ENCODE results near the gene IFT43.

The IFT43 gene

DNA sequence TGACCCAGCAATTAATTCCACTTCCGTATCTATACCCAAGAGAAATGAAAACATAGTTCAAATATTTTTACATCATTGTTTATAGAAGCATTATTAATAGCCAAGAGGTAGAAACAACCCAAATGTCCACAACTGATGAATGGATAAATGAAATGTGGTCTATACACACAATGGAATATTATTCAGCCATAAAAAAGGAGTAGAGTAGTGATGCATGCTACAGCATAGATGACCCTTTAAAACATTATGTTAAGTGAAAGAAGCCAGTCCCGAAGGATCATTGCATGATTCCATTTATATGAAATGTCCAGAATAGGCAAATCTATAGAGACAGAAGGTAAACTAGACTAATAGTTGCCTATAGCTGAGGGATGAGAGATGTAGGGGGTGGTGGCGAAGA lies 33.1 kb upstream of the IFT43 start:
- TF ChIP-seq TAF1 (IDR thresholded peaks at IDR 0.05; ENCODE audit: borderline replicate concordance, insufficient read depth, low read length): no peak
- TF ChIP-seq SIN3A (IDR thresholded peaks at IDR 0.05; ENCODE audit: borderline replicate concordance, insufficient read depth, low read length): no peak
- TF ChIP-seq POLR2AphosphoS5 (IDR thresholded peaks at IDR 0.05; ENCODE audit: low read depth, low read length): no peak
- TF ChIP-seq, protein P1, sequence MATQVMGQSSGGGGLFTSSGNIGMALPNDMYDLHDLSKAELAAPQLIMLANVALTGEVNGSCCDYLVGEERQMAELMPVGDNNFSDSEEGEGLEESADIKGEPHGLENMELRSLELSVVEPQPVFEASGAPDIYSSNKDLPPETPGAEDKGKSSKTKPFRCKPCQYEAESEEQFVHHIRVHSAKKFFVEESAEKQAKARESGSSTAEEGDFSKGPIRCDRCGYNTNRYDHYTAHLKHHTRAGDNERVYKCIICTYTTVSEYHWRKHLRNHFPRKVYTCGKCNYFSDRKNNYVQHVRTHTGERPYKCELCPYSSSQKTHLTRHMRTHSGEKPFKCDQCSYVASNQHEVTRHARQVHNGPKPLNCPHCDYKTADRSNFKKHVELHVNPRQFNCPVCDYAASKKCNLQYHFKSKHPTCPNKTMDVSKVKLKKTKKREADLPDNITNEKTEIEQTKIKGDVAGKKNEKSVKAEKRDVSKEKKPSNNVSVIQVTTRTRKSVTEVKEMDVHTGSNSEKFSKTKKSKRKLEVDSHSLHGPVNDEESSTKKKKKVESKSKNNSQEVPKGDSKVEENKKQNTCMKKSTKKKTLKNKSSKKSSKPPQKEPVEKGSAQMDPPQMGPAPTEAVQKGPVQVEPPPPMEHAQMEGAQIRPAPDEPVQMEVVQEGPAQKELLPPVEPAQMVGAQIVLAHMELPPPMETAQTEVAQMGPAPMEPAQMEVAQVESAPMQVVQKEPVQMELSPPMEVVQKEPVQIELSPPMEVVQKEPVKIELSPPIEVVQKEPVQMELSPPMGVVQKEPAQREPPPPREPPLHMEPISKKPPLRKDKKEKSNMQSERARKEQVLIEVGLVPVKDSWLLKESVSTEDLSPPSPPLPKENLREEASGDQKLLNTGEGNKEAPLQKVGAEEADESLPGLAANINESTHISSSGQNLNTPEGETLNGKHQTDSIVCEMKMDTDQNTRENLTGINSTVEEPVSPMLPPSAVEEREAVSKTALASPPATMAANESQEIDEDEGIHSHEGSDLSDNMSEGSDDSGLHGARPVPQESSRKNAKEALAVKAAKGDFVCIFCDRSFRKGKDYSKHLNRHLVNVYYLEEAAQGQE (IDR thresholded peaks at IDR 0.05; ENCODE audit: insufficient read depth in 1 of 2, low read depth in 2 of 2, low read length in 2 of 2): no peak
- no peak for TF ChIP-seq FOXP2 (optimal IDR thresholded peaks at IDR 0.05; ENCODE audit: borderline replicate concordance, extremely low read depth, extremely low read length, insufficient read depth)

DNA sequence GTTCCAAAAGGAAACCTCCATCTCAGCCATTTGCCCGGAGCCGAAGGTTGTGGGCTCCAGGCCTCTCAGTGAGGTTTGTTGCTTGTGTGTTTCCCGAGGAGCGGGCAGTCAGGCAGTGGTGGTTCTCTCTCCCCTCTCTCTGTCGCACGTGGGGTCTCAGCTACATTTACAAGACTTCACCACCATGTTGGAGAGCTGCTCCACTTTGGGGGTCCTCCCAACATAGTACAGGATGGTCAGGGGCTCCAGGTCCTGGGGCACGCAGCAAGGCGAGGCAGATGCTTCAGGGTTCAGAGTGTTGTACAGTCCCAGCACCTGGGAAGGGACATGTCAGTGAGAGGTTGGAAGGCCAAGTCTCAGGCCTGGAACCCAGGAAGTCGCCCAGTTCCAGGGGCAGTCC lies 26.5 kb upstream of the IFT43 start:
- TF ChIP-seq TAF1 (IDR thresholded peaks at IDR 0.05; ENCODE audit: borderline replicate concordance, insufficient read depth, low read length) (no peak), POLR2AphosphoS5 (IDR thresholded peaks at IDR 0.05; ENCODE audit: low read depth, low read length) (no peak), FOXP2 (optimal IDR thresholded peaks at IDR 0.05; ENCODE audit: borderline replicate concordance, extremely low read depth, extremely low read length, insufficient read depth) (no peak), SIN3A (IDR thresholded peaks at IDR 0.05; ENCODE audit: borderline replicate concordance, insufficient read depth, low read length) (no peak)
- TF ChIP-seq, protein P1 (IDR thresholded peaks at IDR 0.05; ENCODE audit: insufficient read depth in 1 of 2, low read depth in 2 of 2, low read length in 2 of 2): no peak

DNA sequence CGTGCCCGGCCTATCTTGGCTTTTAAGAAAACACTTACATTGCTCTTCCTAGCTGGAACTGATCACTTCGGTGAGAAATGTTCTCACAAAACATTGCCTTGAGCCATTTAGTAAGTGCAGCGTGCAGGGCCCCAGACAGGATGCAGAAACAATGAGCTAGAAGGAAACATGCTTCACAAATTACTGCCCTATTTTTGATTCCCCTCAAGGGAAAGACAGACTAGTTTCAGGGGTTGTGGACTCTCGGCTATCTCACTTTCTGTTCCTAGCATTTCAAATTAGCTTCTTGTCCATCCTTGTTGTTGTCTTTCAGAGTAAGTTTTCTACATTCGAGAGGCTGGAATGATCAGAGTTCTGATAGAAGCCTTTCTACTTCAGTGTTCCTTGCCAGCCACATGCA lies 25.3 kb upstream of the IFT43 start:
- TF ChIP-seq SIN3A (IDR thresholded peaks at IDR 0.05; ENCODE audit: borderline replicate concordance, insufficient read depth, low read length) (no peak), FOXP2 (optimal IDR thresholded peaks at IDR 0.05; ENCODE audit: borderline replicate concordance, extremely low read depth, extremely low read length, insufficient read depth) (no peak), TAF1 (IDR thresholded peaks at IDR 0.05; ENCODE audit: borderline replicate concordance, insufficient read depth, low read length) (no peak), POLR2AphosphoS5 (IDR thresholded peaks at IDR 0.05; ENCODE audit: low read depth, low read length) (no peak)
- TF ChIP-seq, protein P1 (IDR thresholded peaks at IDR 0.05; ENCODE audit: insufficient read depth in 1 of 2, low read depth in 2 of 2, low read length in 2 of 2): no peak

DNA sequence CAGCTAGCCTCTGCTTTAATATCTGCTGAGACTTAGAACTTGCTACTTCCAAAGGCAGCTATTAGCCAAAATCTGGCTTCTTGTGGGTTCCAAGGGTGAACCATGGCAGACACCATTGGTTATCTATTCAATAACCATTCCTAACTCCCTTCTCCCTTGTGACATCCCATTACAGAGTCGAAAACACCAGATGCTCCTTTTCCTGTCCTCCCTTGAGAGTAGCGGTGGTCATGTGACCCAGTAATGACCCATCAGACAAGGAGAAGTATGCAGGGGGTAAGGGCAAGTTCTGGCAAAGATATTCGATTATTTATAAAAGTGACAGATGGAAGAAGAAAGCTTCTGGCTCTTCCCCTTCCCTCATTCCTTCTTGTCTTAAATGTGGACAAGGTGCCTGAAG lies 23.9 kb upstream of the IFT43 start:
- TF ChIP-seq SIN3A (IDR thresholded peaks at IDR 0.05; ENCODE audit: borderline replicate concordance, insufficient read depth, low read length): no peak
- TF ChIP-seq TAF1 (IDR thresholded peaks at IDR 0.05; ENCODE audit: borderline replicate concordance, insufficient read depth, low read length): no peak
- no peak for TF ChIP-seq FOXP2 (optimal IDR thresholded peaks at IDR 0.05; ENCODE audit: borderline replicate concordance, extremely low read depth, extremely low read length, insufficient read depth)
- TF ChIP-seq, protein P1 (IDR thresholded peaks at IDR 0.05; ENCODE audit: insufficient read depth in 1 of 2, low read depth in 2 of 2, low read length in 2 of 2): no peak
- no peak for TF ChIP-seq POLR2AphosphoS5 (IDR thresholded peaks at IDR 0.05; ENCODE audit: low read depth, low read length)

DNA sequence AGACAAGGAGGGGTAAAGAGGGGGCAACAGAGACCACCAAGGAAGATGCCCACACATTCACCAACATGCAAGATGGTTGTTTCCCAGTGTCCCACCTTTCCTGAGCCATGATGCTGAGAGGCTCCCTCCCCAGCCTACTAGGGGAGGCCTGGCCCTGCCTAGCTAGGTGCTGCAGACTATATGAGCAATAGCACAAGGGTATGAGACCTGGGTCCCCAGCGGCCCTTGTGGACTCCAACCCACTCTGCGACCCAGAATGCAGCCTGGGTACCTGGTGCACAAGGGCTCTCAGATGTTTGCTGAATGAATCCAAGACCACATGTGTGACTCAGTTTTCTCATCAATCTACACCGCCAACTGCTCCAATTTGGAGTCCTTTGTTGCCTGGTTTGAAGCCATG lies 17.7 kb upstream of the IFT43 start:
- TF ChIP-seq SIN3A (IDR thresholded peaks at IDR 0.05; ENCODE audit: borderline replicate concordance, insufficient read depth, low read length) (no peak), POLR2AphosphoS5 (IDR thresholded peaks at IDR 0.05; ENCODE audit: low read depth, low read length) (no peak)
- TF ChIP-seq, protein P1 (IDR thresholded peaks at IDR 0.05; ENCODE audit: insufficient read depth in 1 of 2, low read depth in 2 of 2, low read length in 2 of 2): no peak

Measured in PFSK-1 (cell line).